Activated naive CD4-positive, alpha-beta T cell treated with anti-CD3 and anti-CD28 coated beads for 36 hours (primary cell): ENCODE results near the gene SEC16A. TPM values are rescaled to one million over a fixed set of nuclear protein-coding genes. Genes with fewer than 3 reads are reported as not detected.

Experiments
- CTCF ChIA-PET: fragments of 350-600 bp; sonication (Branson Sonifier 250); formaldehyde crosslinking; loops from one replicate; lab custom pipeline; 2021; ENCODE audit warnings: antibody characterized with exemption; lab: Charles Lee
- DNase-seq: peaks from one replicate; pipeline ENCODE4 v3.0.0-alpha.2; 2020
- H3K27ac Mint-ChIP-seq: one replicate; pipeline ENCODE4 v1.8.0; 2021; ENCODE audit warnings: mild to moderate bottlenecking, mixed read lengths
- H3K27me3 Mint-ChIP-seq: one replicate; pipeline ENCODE4 v1.8.0; 2021; ENCODE audit warnings: low read depth, mixed read lengths
- H3K36me3 Mint-ChIP-seq: one replicate; pipeline ENCODE4 v1.8.0; 2021; ENCODE audit warnings: low read depth, mixed read lengths
- H3K4me1 Mint-ChIP-seq: one replicate; pipeline ENCODE4 v1.8.0; 2021; ENCODE audit warnings: low read depth, mixed read lengths
- H3K4me3 Mint-ChIP-seq: one replicate; pipeline ENCODE4 v1.8.0; 2021; ENCODE audit warnings: mild to moderate bottlenecking, moderate library complexity, mixed read lengths
- H3K9me3 Mint-ChIP-seq: one replicate; pipeline ENCODE4 v1.8.0; 2021; ENCODE audit warnings: mixed read lengths
- intact Hi-C: fragments of 100-400 bp; cut with micrococcal nuclease; formaldehyde crosslinking; loops from one replicate; pipeline ENCODE4 v1.15.1; 2023
- total RNA-seq, 2 experiments: library from RNA; stranded (reverse); gene quantifications; one replicate each; pipeline ENCODE4 v1.2.3, GENCODE V29; 2021

Gene SEC16A
- total RNA-seq, 2 experiments from 2014 or later = 44.1 to 47.3 TPM

GRCh38 chr9:136525841-136526499, 43.1 kb upstream of the SEC16A start:
- intact Hi-C loops = no loop called here
- Mint-ChIP-seq H3K9me3 (no peaks in the 10 kb centered on the region), H3K4me3 (no peak overlapping the region), H3K4me1 (peaks cover 18% of the 10 kb centered on the region), H3K36me3 (no peaks in the 10 kb centered on the region), H3K27me3 (no peaks in the 10 kb centered on the region), H3K27ac (no peak overlapping the region)
- CTCF ChIA-PET = no interaction called here
- no peak for DNase-seq

DNA sequence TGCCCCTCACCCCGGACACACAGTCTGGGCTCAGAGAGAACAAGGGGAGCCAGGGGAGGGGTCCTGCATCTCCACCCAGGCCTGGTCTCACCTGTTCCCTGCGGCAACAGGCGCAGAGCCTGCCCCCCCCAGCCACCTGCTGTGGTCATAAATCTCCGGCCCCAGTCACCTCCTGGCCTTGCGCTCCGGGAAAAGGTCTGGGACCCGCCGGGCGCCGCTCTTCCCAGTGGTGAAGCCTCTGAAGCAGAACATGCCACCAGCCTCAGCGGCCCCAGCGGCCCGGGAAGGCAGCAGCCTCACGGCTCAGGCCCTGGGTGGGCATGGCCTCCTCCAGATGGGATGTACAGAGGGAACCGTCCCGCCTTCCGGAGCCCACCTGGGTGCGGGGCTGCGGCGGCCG, 42.4 kb upstream of the SEC16A start:
- Mint-ChIP-seq H3K27me3 (no peaks in the 10 kb centered on the region), H3K4me3 (no peak overlapping the region), H3K36me3 (no peaks in the 10 kb centered on the region), H3K27ac (no peak overlapping the region), H3K4me1 (peaks cover 10% of the 10 kb centered on the region), H3K9me3 (no peaks in the 10 kb centered on the region)
- intact Hi-C loops = no loop called here
- CTCF ChIA-PET = no interaction called here
- DNase-seq = no peak

DNA sequence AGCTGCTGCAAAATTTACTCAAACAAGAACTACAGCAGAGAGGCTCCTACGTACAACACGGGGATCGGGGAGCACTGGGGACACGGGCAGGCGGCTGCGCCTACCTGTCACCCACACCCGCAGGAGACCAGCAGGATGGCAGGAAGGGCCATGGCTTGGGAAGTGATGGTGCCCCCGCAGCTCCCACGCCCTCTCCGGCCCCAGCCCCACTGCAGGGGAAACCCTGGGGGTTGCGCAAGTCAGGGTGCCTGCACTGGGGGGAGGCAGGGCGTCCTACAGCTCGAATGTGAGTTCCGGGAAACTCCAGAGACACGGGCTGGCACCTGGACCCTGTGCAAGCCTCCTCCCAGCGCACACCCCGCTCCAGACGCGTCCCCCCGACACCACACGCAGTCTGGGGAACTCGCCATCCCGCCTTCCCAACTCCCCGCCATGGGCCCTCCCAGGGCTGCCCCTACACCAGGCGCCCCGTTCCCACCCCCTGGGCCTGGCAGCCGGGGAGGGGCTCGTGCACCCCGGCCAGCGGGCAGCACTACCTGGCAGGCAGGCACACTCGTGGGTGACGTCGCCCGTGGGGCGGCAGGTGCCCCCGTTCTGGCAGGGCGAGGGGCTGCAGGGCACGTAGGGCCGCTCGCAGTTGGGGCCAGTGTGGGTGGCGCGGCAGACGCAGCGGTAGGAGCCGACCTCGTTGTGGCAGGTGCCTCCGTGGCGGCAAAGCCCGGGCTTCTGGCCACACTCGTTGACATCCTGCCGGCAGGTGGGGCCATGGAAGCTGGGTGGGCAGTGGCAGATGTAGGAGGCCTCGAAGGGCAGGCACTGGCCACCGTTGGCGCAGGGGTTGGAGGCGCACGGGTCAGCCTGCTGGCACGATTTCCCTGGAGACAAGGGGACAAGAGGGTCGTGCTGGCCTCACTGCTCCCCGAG, 39.7 kb upstream of the SEC16A start:
- no peak overlapping the region for H3K4me3 Mint-ChIP-seq
- H3K9me3 Mint-ChIP-seq = no peaks in the 10 kb centered on the region
- DNase-seq = no peak
- intact Hi-C loops = no loop called here
- no peaks in the 10 kb centered on the region for H3K36me3 Mint-ChIP-seq
- H3K4me1 Mint-ChIP-seq = no peaks in the 10 kb centered on the region
- CTCF ChIA-PET = no interaction called here
- no peak overlapping the region for H3K27ac Mint-ChIP-seq
- H3K27me3 Mint-ChIP-seq = no peaks in the 10 kb centered on the region

GRCh38 chr9:136521537-136521936, 38.7 kb upstream of the SEC16A start:
- no peaks in the 10 kb centered on the region for H3K9me3 Mint-ChIP-seq
- H3K4me3 Mint-ChIP-seq = no peak overlapping the region
- DNase-seq = no peak
- CTCF ChIA-PET = no interaction called here
- no peaks in the 10 kb centered on the region for H3K27me3 Mint-ChIP-seq
- H3K27ac Mint-ChIP-seq = no peak overlapping the region
- peaks cover 1% of the 10 kb centered on the region for H3K36me3 Mint-ChIP-seq
- no peaks in the 10 kb centered on the region for H3K4me1 Mint-ChIP-seq
- intact Hi-C loops = no loop called here

- Mint-ChIP-seq H3K4me3 (no peak overlapping the region), H3K27me3 (no peaks in the 10 kb centered on the region), H3K27ac (no peak overlapping the region), H3K36me3 (peaks cover 5% of the 10 kb centered on the region), H3K4me1 (no peaks in the 10 kb centered on the region), H3K9me3 (no peaks in the 10 kb centered on the region)
- no peak for DNase-seq
- CTCF ChIA-PET = no interaction called here
- intact Hi-C loops = no loop called here
Measured at GRCh38 chr9:136520053-136520540, 37.3 kb upstream of the SEC16A start.

- CTCF ChIA-PET = no interaction called here
- Mint-ChIP-seq H3K4me3 (no peak overlapping the region), H3K36me3 (peaks cover 5% of the 10 kb centered on the region)
Measured at GRCh38 chr9:136519263-136520052, 36.6 kb upstream of the SEC16A start.

GRCh38 chr9:136518623-136519022, 35.8 kb upstream of the SEC16A start:
- no peak overlapping the region for H3K4me3 Mint-ChIP-seq
- intact Hi-C loops = no loop called here
- no peaks in the 10 kb centered on the region for H3K4me1 Mint-ChIP-seq
- no peaks in the 10 kb centered on the region for H3K9me3 Mint-ChIP-seq
- H3K27me3 Mint-ChIP-seq = no peaks in the 10 kb centered on the region
- CTCF ChIA-PET = no interaction called here
- peaks cover 5% of the 10 kb centered on the region for H3K36me3 Mint-ChIP-seq
- no peak for DNase-seq
- H3K27ac Mint-ChIP-seq = no peak overlapping the region

More at GRCh38 chr9:136519263-136520052, 36.6 kb upstream of the SEC16A start:
- Mint-ChIP-seq H3K4me1 (no peaks in the 10 kb centered on the region), H3K27me3 (no peaks in the 10 kb centered on the region), H3K27ac (no peak overlapping the region), H3K9me3 (no peaks in the 10 kb centered on the region)
- intact Hi-C loops = no loop called here
- no peak for DNase-seq

GRCh38 chr9:136517950-136518349, 35.1 kb upstream of the SEC16A start:
- CTCF ChIA-PET = no interaction called here
- Mint-ChIP-seq H3K9me3 (no peaks in the 10 kb centered on the region), H3K27me3 (no peaks in the 10 kb centered on the region), H3K27ac (no peak overlapping the region), H3K4me1 (no peaks in the 10 kb centered on the region), H3K36me3 (peaks cover 10% of the 10 kb centered on the region), H3K4me3 (no peak overlapping the region)
- intact Hi-C loops = no loop called here
- DNase-seq = no peak

GRCh38 chr9:136517012-136517743, 34.3 kb upstream of the SEC16A start:
- H3K27ac Mint-ChIP-seq = no peak overlapping the region
- intact Hi-C loops = no loop called here
- H3K4me1 Mint-ChIP-seq = no peaks in the 10 kb centered on the region
- no peak overlapping the region for H3K4me3 Mint-ChIP-seq
- H3K27me3 Mint-ChIP-seq = no peaks in the 10 kb centered on the region
- no peak for DNase-seq
- no peaks in the 10 kb centered on the region for H3K9me3 Mint-ChIP-seq
- peaks cover 10% of the 10 kb centered on the region for H3K36me3 Mint-ChIP-seq
- CTCF ChIA-PET = no interaction called here

DNA sequence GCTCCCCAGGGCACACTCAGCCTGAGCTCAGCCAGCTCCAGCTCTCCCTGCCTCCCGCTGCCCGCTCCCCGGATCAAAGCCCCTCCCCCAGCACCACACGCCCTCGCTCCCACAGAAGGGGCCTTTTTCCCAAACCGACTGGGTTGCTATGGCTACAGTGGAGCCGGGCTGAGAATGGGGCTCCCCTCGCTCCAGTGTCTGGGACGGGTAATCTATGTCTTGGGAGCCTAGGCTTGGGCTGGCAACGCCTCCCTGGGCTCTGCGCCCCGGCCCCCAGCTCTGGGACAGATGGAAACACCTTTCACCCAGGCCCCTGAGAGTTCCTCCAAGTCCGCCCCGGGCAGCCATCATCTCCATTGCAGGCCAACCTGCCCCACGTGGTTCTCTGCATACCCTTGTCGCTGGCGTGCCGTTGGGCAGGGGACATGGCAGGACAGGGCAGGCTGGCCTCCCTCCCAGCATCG, 33.4 kb upstream of the SEC16A start:
- Mint-ChIP-seq H3K36me3 (peaks cover 10% of the 10 kb centered on the region), H3K27ac (no peak overlapping the region), H3K4me3 (no peak overlapping the region), H3K9me3 (no peaks in the 10 kb centered on the region), H3K4me1 (no peaks in the 10 kb centered on the region), H3K27me3 (no peaks in the 10 kb centered on the region)
- CTCF ChIA-PET = no interaction called here
- intact Hi-C loops = no loop called here
- no peak for DNase-seq

DNA sequence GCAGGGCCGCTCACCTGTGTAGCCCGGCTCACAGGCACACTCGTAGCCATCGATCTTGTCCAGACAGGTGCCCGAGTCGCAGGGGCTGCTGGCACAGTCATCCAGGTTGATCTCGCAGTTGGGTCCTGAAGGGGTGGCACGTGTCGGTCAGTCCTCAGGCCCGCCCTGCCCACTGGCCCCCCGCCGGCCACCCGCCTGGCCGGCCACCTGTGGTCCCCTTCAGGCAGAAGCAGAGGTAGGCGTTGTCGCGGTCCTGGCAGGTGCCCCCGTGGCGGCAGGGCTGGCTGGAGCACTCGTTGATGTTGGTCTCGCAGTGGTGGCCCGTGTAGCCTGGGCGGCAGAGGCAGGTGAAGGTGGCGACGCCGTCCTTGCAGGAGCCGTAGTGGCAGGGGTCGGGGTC, 32.4 kb upstream of the SEC16A start:
- Mint-ChIP-seq H3K4me1 (no peaks in the 10 kb centered on the region), H3K27ac (no peak overlapping the region), H3K4me3 (no peak overlapping the region), H3K36me3 (peaks cover 10% of the 10 kb centered on the region), H3K9me3 (no peaks in the 10 kb centered on the region), H3K27me3 (no peaks in the 10 kb centered on the region)
- no peak for DNase-seq
- intact Hi-C loops = no loop called here
- CTCF ChIA-PET = no interaction called here
